GM12801 (cell line): ENCODE results near the gene FBXO31.

Experiments
- CTCF ChIP-seq: IDR thresholded peaks from one replicate; pipeline ENCODE4 v1.5.1; 2011; ENCODE audit warnings: control low read depth; ENCODE audit not compliant: insufficient read length; ENCODE audit errors: extremely low read depth

FBXO31 gene

GRCh38 chr16:87284183-87284582, 99.4 kb downstream of the FBXO31 start:
- no peak for TF ChIP-seq CTCF

GRCh38 chr16:87279094-87279658, 104.4 kb downstream of the FBXO31 start:
- no peak for TF ChIP-seq CTCF

- no peak for TF ChIP-seq CTCF
Measured at GRCh38 chr16:87278191-87279093, 105.1 kb downstream of the FBXO31 start.
